ENCODE results near the gene TFE3. TPM values are rescaled to one million over a fixed set of nuclear protein-coding genes. Genes with fewer than 3 reads are reported as not detected.

The TFE3 gene
- total RNA-seq, 1 experiment from 2014 or later: 59.8 TPM

DNA sequence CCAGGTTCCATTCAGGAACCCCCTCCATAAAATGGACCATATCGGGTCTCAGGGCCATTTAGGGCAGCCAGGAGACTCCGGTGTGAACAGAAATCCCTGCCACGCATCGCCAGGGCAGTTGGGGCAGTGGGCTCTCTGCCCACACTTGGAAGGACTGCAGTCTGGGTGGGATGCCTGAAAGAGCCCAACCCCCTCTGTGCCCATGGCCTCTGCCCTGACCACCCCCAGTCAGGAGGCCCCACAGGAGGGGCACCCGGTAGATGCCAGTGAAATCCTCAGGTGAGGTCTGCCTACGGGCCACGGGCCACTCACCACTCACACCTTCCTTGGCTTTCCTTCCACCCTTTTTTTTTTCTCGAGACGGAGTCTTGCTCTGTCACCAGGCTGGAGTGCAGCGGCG lies 25.9 kb upstream of the TFE3 start:
- peaks cover 10 to 54% (median 27%) of the 10 kb centered on the region in 3 experiments for H3K36me3 Mint-ChIP-seq (ENCODE audit: insufficient read depth in 1 of 3, low read depth in 3 of 3)
- Histone ChIP-seq H3K79me1 (ENCODE audit: insufficient read depth, low read depth, low read length, poor library complexity, severe bottlenecking) (no peaks in the 10 kb centered on the region), H3T11ph (ENCODE audit: low read length) (no peak overlapping the region)

More for the DNA sequence above, 25.9 kb upstream of the TFE3 start:
- WGBS (ENCODE audit: extremely low coverage, insufficient read length, low lambda C conversion rate): no CpG with 5 or more reads among the region's 11 CpGs
- Mint-ChIP-seq H3K9me3 (peaks cover 66 to 74% of the 10 kb centered on the region in 2 experiments), H3K4me3 (no peak overlapping the region), H3K27ac (no peak overlapping the region), H3K4me1 (peaks cover 5 to 12% of the 10 kb centered on the region in 2 experiments; a peak in 3 of 4 replicates), H3K27me3 (ENCODE audit: low read depth) (peaks cover 3% of the 10 kb centered on the region)
- H3K14ac ChIP-seq (ENCODE audit: insufficient read depth, low read length): no peak overlapping the region
- no peaks in the 10 kb centered on the region for H3K4me1 ChIP-seq (ENCODE audit: insufficient read depth, low read length)
- H2AK5ac ChIP-seq (ENCODE audit: insufficient read length, low read length): no peak overlapping the region
- no peak for DNase-seq
- no peak overlapping the region for H3K27ac ChIP-seq (ENCODE audit: insufficient read length, low read depth, low read length)
- no peak overlapping the region for H3K4me2 ChIP-seq (ENCODE audit: insufficient read depth, insufficient read length, low read length)
- no peaks in the 10 kb centered on the region for H3K9me3 ChIP-seq (ENCODE audit: control insufficient read depth, low read depth, low read length)
- H2BK20ac ChIP-seq (ENCODE audit: low read depth, low read length, poor library complexity, severe bottlenecking): no peak overlapping the region
- H3K4ac ChIP-seq (ENCODE audit: low read depth, low read length): no peak overlapping the region
- H2BK12ac ChIP-seq (ENCODE audit: insufficient read length, low read depth, low read length): no peak overlapping the region
- H4K5ac ChIP-seq (ENCODE audit: insufficient read length, low read depth, low read length): no peak overlapping the region
- no peak overlapping the region for H2BK15ac ChIP-seq (ENCODE audit: low read depth, low read length)
- no peak overlapping the region for H4K91ac ChIP-seq (ENCODE audit: insufficient read length, low read depth, low read length)
- H3K23me2 ChIP-seq (ENCODE audit: insufficient read length, low read depth, low read length, poor library complexity, severe bottlenecking): peaks cover 6% of the 10 kb centered on the region
- H2AFZ ChIP-seq (ENCODE audit: low read length): no peak overlapping the region
- no peak overlapping the region for H3K9ac ChIP-seq (ENCODE audit: extremely low read depth, insufficient read length, low read length)
- H3K79me2 ChIP-seq (ENCODE audit: insufficient read depth, low read length): 0 out of 2 replicates have a peak, but pooled peaks cover 1% of the 10 kb centered on the region
- no peaks in the 10 kb centered on the region for H4K20me1 ChIP-seq (ENCODE audit: control insufficient read depth, insufficient read depth, insufficient read length)
- no peak overlapping the region for H4K8ac ChIP-seq (replicated peaks; ENCODE audit: insufficient read length, low read depth, low read length)
- no peak overlapping the region for H3K56ac ChIP-seq (ENCODE audit: insufficient read length, low read depth, low read length)
- H3K18ac ChIP-seq (ENCODE audit: insufficient read length, low read depth, low read length): no peak overlapping the region
- TF ChIP-seq, protein P1, sequence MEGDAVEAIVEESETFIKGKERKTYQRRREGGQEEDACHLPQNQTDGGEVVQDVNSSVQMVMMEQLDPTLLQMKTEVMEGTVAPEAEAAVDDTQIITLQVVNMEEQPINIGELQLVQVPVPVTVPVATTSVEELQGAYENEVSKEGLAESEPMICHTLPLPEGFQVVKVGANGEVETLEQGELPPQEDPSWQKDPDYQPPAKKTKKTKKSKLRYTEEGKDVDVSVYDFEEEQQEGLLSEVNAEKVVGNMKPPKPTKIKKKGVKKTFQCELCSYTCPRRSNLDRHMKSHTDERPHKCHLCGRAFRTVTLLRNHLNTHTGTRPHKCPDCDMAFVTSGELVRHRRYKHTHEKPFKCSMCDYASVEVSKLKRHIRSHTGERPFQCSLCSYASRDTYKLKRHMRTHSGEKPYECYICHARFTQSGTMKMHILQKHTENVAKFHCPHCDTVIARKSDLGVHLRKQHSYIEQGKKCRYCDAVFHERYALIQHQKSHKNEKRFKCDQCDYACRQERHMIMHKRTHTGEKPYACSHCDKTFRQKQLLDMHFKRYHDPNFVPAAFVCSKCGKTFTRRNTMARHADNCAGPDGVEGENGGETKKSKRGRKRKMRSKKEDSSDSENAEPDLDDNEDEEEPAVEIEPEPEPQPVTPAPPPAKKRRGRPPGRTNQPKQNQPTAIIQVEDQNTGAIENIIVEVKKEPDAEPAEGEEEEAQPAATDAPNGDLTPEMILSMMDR (conservative IDR thresholded peaks at IDR 0.05): no peak
- no peaks in the 10 kb centered on the region for H3K27me3 ChIP-seq (ENCODE audit: insufficient read depth, low read length)
- H2BK120ac ChIP-seq (ENCODE audit: low read depth, low read length, poor library complexity, severe bottlenecking): no peak overlapping the region
- H3K23ac ChIP-seq (ENCODE audit: insufficient read length, low read depth, low read length): no peak overlapping the region
- no peak overlapping the region for H2BK5ac ChIP-seq (ENCODE audit: insufficient read length, low read length)

Measured in H9 (cell line).